Epithelial cell of proximal tubule (primary cell): ENCODE measurements around the gene PTTG1IP. TPM values are rescaled to one million over a fixed set of nuclear protein-coding genes. Genes with fewer than 3 reads are reported as not detected.

ENCODE experiments used
- DNase-seq: peaks from one replicate; pipeline ENCODE4 v3.0.0-alpha.2; 2011; ENCODE audit warnings: low read depth
- H3K4me3 ChIP-seq: 2 replicates; pipeline ENCODE4 v1.5.1; 2011; ENCODE audit warnings: low read depth, mild to moderate bottlenecking, low read length
- total RNA-seq: library from RNA; depleted of rRNA; stranded (reverse); fragments of >200 nt; gene quantifications from 2 replicates; pipeline ENCODE4 v1.2.3, GENCODE V29; 2015
- TF ChIP-seq, protein P1 (sequence below): conservative IDR thresholded peaks from 2 replicates; pipeline ENCODE4 v1.5.1; 2012; ENCODE audit warnings: low read depth, mild to moderate bottlenecking, low read length

The PTTG1IP gene
- total RNA-seq, 1 donor from 2014 or later = 311 TPM

DNA sequence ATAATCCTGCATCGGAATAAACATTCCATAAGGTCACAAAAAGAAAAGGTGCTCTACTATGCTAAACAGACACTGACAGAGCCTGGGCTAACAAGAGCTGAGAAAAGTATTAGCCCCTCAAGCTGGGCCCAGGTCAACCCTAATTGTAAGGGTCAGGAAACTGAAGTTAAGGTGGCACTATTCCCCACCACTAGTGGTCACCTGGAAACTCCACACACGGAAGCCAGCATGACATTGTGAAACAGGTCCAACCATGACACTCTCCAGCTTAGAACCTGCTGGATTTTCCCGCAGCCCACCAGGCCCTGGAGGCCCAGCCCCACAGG, 1.2 kb downstream of the PTTG1IP start:
- H3K4me3 ChIP-seq = peak overlapping the region; percentile 94
- DNase-seq = no peak
- TF ChIP-seq, protein P1, sequence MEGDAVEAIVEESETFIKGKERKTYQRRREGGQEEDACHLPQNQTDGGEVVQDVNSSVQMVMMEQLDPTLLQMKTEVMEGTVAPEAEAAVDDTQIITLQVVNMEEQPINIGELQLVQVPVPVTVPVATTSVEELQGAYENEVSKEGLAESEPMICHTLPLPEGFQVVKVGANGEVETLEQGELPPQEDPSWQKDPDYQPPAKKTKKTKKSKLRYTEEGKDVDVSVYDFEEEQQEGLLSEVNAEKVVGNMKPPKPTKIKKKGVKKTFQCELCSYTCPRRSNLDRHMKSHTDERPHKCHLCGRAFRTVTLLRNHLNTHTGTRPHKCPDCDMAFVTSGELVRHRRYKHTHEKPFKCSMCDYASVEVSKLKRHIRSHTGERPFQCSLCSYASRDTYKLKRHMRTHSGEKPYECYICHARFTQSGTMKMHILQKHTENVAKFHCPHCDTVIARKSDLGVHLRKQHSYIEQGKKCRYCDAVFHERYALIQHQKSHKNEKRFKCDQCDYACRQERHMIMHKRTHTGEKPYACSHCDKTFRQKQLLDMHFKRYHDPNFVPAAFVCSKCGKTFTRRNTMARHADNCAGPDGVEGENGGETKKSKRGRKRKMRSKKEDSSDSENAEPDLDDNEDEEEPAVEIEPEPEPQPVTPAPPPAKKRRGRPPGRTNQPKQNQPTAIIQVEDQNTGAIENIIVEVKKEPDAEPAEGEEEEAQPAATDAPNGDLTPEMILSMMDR = peak; percentile 11

DNA sequence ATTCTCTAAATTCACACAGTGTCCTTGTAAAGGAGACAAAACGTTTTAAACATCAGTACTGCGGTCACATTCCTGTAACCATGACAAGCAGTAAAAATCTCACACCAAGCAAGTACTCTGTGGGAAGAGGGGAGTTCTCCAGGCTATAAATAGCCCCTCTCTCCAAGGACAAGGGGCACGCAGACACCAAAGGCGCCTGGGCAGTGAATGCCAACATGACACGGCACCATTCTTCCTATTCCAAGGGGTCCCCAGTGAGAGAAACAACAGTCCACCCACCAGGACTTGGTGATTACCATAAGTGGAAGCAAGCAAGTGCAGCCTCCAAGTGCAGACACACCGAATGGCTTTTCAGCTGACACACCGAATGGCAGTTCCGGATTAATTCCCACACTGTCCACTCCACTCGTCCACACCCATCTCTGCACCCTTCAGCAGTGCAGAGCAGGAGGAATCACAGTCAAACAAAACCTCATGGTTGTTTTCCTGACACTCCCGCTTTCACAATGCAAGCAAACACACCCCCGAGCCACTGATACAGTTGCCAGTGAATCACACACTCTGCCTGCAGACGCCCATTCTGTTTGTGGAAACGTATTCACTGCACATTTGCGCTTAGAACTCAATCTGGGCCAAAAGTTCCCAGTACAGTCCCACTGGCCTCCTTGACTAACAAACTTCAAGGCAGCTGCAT, 1.8 kb downstream of the PTTG1IP start:
- no peak for DNase-seq
- peak overlapping the region; percentile 94 for H3K4me3 ChIP-seq
- TF ChIP-seq, protein P1 = no peak

DNA sequence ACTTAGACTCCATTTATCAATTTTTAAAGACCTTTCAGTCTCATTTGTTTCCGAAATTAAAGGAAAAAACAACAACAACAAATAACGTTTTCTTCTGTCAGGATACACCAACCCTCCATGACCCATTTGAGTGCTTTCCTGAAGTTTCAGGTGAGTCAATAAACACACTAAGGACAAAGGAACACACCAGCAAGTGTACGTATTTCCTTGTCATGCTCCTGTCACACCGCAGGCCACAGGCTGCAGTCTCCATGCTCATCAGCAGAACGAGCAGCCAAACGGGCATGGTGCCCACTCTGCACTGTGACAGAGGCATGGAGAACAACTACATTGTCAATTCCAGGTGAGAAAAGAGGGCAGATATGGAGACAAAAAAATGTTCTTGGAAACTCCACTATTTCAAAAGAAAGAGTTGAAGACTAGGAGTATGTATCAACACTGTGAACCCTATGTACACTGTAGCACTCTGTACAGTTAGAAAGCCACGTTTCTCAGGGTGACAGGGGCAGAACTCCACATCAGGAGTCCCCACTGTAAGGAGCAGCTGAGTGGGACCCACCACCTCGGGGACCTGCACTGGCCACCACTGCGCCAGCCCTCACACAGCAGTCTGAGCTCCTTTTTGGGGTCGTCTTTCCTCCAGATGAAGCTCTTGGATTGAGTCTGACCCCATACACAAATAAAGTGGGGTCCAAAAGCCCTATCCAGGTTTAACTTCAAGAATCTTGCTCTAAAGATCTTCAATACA, 2.6 kb downstream of the PTTG1IP start:
- TF ChIP-seq, protein P1 = no peak
- no peak for DNase-seq
- H3K4me3 ChIP-seq = peak overlapping the region; percentile 94

DNA sequence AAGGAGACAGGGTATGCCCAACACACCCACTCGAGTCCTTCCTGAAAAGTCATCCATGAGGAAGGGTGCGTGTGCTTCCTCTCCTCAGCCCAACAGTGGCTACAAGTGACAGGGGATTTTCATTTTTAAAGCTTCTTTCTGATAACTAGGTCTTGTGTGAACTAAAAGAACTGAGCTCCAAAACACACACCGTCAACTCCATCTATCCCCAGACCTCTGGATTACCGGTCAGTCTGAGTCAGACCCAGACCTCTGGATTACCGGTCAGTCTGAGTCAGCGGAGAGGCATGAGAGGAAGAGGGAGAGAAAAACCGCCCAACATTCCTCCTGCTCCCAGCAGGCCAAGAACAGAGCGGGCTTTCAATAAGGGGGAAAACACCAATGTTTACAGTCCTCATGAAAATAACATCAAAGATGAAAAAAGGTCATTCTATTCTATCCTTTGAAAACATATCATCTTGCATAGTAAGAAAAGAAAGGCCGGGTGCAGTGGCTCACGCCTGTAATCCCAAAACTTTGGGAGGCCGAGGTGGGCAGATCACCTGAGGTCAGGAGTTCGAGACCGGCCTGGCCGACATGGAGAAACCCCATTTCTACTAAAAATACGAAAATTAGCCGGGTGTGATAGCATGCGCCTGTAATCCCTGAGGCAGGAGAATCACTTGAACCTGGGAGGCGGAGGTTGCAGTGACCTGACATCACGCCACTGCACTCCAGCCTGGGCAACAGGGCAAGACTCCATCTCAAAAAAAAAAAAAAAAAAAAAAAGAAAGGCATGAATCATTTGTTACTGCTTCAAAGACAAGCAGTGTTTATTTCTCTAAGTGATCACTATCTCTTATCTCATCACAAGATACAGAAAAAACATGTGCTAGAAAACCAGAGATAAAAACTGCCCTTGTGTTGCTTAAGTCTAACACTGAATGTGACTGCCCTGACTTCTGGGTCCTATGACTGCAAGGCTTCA, 3.4 kb downstream of the PTTG1IP start:
- peak; percentile 84 for DNase-seq
- H3K4me3 ChIP-seq = peak overlapping the region; percentile 94
- TF ChIP-seq, protein P1 = no peak

DNA sequence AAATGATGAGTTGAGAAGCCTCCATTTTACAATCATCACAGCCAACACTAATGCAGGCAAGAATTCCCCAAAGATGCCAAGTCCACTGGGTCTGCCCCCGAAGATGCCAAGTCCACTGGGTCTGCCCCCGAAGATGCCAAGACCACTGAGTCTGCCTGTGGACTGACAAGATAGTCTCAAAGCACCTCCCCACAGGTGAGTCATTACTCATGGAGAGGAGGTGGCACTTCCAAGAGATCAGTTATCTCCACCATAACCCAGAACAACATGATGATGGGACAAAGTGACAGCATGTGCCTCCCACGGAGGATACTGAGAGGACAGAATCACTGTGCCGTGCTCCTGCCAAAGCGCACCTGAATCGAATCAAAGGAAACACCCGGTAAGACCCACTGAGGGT, 4.8 kb downstream of the PTTG1IP start:
- TF ChIP-seq, protein P1 = no peak
- no peak overlapping the region for H3K4me3 ChIP-seq
- DNase-seq = no peak

DNA sequence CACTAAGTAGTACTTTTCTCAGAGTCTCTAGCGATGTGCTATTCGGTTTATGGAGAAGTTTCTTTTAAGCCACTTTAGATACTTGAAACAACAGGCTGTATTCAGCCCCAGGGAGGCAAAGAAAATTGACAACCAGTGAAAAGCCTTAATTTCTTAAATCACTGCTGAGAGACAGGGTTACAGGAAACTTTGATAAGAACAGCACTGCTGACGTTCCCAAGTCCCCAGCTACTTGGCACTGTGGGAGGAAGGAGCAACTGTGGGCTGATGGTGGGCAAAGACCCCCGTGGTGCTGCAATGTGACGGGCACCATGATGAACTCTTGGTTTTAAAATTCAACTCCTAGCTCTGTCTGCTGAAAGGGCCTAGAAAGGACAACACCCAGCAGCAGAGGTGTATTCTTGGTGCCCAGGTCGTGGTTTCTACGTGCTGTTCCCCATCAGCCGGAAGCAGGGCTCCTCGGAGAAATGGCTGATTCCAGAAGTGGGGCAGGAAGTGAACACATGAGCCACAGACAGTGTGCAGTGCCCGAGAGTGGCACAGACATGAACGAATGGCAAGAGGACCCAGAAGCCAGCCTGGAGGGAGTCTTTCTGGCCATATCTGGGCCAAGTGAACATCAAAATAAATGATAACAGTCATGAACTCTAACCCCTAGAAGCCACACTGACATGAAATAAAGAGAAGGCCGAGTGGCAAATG, 5.3 kb downstream of the PTTG1IP start:
- TF ChIP-seq, protein P1 = no peak
- DNase-seq = no peak
- H3K4me3 ChIP-seq = no peak overlapping the region
